Airway epithelial cell (primary cell): ENCODE measurements around the gene ABLIM1. TPM values are rescaled to one million over a fixed set of nuclear protein-coding genes. Genes with fewer than 3 reads are reported as not detected.

Source experiments
- total RNA-seq: library from RNA; depleted of rRNA; stranded (reverse); fragments of >200 nt; gene quantifications from 2 replicates; pipeline ENCODE4 v1.2.3, GENCODE V29; 2015

ABLIM1 gene
- total RNA-seq = 76.6 and 85.5 TPM in 2 replicates

DNA sequence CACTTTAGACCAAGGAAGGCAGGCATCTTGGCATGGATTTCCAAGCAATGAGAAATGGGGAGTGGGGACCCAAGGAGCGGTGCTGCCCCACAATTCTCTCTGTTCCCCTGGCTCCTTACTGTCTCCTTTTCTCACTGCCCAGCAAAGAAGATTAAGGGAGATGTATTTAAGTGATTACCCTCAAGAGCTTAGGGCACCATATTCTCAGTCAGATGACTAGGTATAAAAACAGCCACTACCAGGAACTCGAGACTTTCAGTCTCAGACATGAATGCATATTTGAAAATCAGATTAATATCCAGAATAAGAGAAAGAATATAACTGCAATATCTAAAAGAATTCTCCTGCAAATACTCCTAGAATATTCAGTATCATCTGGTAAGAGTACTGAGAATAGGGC, at the start of gene ABLIM1:
TSS of gene ABLIM1 (minus strand) at position 101 of the 400 bp plus-strand sequence. CDS start at position 26, 75 bp downstream.

DNA sequence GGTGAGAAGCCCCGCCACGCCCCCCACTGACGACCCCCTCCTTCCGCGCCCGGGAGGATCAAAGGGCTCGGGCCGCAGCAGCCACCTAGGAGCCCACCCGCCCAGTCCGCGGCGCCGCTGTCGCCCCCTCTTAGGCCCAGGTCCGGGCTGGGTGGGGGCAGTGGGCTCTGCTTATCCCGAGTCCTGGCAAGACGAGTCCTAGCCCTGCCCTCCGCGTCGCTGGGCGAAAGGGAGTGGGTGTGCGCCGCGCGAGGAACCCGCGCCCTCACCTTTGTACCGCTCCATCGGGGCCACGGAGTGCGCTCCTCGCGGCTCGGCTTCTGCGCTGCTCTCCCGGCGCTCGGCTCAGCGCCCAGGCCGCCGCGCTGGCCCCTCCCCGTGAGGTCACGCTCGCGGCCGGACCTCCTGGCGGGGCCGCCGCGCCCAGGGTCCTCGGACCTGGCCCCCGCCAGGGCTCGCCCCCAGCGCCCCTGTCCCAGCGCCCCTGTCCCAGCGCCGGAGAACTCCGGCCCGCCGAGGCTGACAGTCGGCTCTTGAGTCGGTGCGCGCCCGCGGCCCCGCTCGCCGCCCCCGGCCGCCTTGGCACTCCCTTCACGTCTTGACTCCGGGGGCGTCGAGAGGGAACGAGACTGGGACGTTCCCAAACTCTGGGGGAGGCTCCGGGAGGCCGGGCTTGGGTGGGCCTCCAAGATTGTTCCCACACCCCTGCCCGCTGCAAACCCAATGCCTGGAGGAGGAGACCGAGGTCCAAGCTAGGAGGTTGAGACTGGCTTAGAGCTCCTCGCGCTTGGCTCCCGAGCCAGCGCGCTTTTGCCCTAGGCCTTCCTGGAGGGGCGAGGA, 253.7 kb downstream of the ABLIM1 start, which contains the start of gene AFAP1L2:
TSS of gene AFAP1L2 (minus strand) at position 332 of the 840 bp plus-strand sequence. CDS start at position 285, 47 bp downstream.

Other genes starting within 250 kb of the ABLIM1 start
- 9.2 and 17.0 TPM in 2 replicates for gene FHIP2A, start 163.5 kb upstream of the ABLIM1 start, total RNA-seq